GM18519 (cell line): ENCODE results near the gene ATP6V0C.

Experiments used
- ATAC-seq: cut with Tn5 transposase; IDR thresholded peaks from one replicate; pipeline ENCODE4 v1.9.1; 2021; ENCODE audit warnings: mild to moderate bottlenecking, moderate library complexity; ENCODE audit not compliant: unreplicated experiment, low FRiP score

ATP6V0C gene

DNA sequence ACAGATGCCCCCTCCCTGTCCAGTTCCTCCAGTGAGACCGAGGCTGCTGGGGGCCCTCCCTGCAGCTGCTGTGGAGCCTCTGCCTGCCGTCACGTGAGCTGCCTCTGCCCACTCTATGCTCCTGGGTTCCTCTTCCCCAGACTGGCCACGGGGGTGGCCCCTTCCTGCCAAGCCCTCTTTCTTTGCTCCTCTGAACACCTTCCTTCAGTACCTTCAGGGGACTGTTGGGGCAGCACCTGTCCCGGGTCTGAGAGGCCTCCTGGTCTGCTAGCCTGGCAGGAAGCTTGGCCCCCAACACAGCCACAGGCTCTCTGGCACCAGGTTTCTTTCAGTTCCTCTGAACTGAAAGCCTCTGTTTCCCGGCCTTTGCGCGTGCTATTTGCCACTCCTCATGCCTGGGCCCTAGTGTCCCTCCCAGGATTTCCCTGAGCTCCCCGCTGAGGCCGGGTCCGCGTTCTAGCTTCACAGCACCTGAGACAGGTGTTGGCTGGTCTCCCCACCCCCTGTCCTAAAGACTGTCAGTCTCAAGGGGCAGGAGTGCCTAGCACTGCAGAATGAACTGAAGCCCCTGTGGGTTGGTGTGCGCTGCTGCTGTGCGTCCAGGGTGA, 6.6 kb upstream of the ATP6V0C start:
- ATAC-seq = no peak

DNA sequence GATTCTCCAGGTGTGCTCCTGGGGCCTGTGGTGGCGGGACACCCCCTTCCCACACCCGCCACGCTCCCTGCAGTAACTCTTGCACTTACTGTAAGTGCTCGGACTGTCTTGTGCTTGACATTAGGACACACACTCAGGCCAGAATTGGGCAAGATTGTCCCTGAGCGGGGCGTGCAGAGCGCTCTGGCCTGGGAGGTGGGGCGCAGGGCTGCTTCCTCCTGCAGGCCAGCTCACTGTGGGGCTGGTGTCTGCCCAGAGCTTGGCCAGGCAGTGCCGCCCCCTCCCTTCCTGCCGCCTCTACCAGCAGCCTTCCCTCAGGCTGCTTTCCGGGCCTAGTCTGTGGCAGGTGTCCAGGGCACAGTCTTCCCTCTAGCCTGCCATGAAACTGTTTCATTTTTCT, 6.1 kb upstream of the ATP6V0C start:
- no peak for ATAC-seq

DNA sequence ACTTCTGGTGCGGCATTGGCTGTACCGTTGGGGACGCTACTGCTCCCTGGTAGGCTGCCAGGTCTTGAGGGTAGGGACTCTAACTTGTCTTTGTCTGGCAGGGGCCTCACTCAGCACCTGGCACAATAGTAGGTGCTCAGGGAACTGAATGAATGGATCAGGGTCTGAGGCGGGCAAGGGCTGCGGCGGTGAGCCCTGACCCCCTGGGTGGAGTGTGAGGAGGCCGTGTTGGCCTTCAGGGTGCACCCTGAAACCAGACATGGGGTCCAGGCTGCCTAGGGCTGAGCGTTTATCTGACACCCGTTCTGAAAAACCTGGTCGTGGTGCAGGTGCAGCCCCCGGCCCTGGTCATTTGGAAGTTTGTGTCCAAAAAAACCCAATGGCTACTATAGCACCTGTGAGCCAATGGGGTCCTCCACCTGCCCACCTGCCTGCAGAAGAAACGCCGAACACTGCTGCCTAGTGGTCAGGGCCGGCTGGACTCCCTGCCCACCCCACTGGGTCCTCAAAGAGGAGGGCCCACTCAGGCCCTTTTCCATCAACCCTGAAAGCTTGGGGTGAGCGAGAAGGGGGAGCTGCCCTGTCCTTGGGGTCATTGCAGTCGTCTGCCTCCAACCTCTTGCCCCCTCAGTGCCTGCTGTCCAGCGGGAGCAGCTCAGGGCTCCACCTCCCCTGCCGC, 4.9 kb upstream of the ATP6V0C start:
- no peak for ATAC-seq

- no peak for ATAC-seq
Measured at GRCh38 chr16:2511128-2511800, 2.5 kb upstream of the ATP6V0C start.

- ATAC-seq = no peak
Measured at GRCh38 chr16:2511996-2512734, 1.6 kb upstream of the ATP6V0C start.

GRCh38 chr16:2512735-2513404, 882 bp upstream of the ATP6V0C start:
- no peak for ATAC-seq

GRCh38 chr16:2514333-2515179, 804 bp downstream of the ATP6V0C start:
- ATAC-seq = no peak

GRCh38 chr16:2515180-2515851, 1.6 kb downstream of the ATP6V0C start:
- no peak for ATAC-seq

DNA sequence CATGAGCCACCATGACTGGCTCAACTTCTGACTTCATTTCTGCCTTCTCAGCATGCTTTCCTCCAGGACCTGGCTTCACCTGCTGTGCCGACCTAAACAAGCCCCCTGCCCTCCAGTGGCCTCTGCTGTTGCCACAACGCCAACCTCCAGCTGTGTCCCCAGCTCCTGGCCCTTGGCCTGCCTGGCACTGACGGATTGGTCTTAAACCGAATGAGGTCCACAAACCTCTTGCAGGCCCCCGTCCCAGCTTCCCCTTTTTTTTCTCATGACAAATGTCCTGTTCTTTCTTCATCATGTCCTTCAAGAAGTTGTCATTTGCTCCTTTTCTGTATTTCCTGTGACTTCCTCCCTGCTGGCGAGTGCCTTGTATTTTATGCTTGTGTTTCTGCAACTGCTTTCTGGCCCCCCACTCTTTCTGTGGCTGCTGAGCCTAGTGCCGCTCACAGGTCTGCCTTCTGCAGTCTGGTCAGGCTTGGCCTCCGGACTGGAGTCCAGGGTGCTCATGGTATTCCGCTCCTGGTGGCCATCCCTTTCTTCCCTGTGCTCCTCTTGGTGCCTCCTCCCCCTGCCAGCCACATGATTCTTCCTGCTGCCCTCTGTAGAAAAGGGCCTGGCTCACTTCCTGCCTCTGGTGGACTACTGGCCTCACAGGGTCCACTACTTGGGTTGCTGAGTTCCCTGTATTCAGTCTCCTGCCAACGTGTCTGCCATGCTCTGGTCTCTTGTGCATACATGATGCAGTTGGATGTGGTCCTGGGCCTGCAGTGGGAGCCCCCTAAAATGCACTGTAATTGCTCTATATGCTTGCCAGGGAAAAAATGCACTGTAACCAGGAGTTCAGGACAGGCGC, 2.9 kb downstream of the ATP6V0C start:
- ATAC-seq = no peak

DNA sequence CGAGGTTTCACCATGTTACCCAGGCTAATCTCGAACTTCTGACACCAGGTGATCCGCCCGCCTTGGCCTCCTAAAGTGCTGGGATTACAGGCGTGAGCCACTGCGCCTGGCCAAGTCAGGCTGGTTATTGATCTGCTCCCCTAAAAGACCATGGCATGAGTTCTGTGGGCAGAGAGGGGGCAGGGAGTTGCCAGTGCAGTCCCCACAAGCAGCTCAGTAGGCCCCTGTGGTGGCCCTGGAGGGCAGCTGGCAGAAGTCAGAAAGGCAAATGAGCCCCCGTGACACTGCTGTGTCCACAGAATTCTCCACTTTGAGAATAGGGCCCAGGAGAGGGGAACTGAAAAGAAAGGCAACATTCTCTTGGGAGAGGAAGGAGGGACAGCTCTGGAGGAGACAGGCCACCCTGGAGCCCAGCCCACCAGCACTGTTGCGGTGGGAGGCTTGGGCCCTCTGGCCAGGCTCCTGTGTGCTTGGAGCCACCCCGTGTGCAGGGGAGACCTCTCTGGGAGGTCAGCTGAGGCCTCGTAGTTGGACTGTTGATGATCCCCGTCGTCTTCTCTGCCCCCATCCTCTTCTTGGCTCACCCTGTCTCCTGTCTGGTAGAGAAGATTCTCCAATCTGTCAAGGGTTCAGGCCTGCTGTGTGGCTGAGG, 4.3 kb downstream of the ATP6V0C start:
- no peak for ATAC-seq

DNA sequence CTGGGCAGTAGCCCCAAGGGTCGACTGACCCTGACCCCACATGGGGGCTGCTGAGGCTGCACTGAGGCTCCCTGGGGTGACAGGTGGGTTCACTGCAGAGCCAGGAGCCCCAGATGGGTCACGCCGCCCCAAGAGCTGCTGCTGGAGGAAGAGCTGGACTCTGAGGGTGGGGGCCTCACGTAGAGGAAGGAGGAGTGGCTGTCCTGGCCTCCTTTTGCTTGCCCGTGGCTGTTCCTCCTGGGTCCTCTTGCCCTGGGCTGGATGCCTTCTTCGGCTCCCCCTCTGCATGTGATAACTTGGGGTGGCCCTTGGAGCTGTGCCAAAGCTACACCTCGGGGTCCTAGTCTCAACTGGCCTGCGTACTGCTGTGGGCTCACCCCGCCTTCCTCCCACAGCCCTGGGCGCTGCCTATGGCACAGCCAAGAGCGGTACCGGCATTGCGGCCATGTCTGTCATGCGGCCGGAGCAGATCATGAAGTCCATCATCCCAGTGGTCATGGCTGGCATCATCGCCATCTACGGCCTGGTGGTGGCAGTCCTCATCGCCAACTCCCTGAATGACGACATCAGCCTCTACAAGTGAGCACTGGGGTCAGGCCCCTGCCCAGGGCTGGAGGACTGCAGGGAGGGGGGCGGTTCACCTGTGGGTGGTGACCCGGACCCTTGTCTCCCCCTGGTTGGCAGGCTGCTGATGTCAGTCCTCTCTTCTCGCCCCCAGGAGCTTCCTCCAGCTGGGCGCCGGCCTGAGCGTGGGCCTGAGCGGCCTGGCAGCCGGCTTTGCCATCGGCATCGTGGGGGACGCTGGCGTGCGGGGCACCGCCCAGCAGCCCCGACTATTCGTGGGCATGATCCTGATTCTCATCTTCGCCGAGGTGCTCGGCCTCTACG, 5.3 kb downstream of the ATP6V0C start:
- ATAC-seq = no peak

DNA sequence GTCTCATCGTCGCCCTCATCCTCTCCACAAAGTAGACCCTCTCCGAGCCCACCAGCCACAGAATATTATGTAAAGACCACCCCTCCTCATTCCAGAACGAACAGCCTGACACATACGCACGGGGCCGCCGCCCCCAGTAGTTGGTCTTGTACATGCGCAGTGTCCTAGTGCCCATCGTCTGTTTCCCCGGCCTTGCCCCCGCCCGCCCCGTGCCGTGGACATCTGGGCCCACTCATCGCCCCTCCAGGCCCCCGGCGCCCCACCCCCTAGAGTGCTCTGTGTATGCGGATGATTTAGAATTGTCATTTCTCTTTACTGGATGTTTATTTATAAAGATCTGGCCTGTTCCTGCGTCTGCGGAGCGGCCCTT, 5.9 kb downstream of the ATP6V0C start:
- ATAC-seq = no peak

DNA sequence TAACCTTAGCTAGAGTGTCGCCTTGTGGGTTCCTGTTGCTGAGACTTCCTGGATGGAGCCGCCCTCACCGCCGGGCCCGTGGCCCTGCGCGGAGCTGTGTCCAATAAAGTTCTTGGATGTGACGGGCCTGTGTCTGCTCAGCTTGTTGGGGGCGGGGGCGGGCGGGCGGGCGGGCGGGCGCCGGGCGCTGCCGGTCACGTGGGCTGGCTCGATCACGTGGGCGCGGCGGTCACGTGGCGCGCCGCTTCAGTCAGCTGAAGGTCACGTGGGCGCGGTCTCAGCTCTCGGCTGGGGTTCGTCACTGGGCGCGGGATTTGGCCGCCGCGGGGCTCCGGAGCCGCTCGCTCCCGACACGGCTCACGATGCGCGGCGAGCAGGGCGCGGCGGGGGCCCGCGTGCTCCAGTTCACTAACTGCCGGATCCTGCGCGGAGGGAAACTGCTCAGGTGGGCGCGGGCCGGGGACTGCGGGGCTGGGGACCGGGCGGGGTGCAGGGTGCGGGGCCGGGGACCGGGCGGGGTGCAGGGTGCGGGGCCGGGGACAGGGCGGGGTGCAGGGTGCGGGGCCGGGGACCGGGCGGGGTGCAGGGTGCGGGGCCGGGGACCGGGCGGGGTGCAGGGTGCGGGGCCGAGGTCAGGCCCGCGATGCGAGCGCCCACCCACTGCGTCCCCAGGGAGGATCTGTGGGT, 6.5 kb downstream of the ATP6V0C start, which contains the start of gene AMDHD2:
Gene AMDHD2, plus strand, starts transcription at position 275 of the 687 bp plus-strand sequence. Its CDS starts 88 bp downstream, at position 363.
- no peak for ATAC-seq

- ATAC-seq = no peak
Measured at GRCh38 chr16:2520784-2521531, 7.2 kb downstream of the ATP6V0C start.

GRCh38 chr16:2523801-2524231, 10.1 kb downstream of the ATP6V0C start:
- no peak for ATAC-seq
